G401 (cell line): ENCODE results near the gene HSPA8. TPM values are rescaled to one million over a fixed set of nuclear protein-coding genes. Genes with fewer than 3 reads are reported as not detected.
"Not testable (repeated sequence)": the region's sequence is repeated elsewhere in the genome, so short reads cannot be mapped to it uniquely, and the experiment has no call there.

ENCODE experiments used
- DNase-seq: peaks from one replicate; pipeline ENCODE4 v3.0.0-alpha.2; 2015; ENCODE audit warnings: low spot score
- in situ Hi-C: cut with HindIII; loops from 2 replicates; pipeline ENCODE4 v1.10.0; 2016; ENCODE audit warnings: low sequenced_read_pairs, mixed read lengths
- total RNA-seq: library from RNA; depleted of rRNA; stranded (reverse); fragments of >200 nt; shearing (Covaris generic); gene quantifications from 2 replicates; pipeline ENCODE4 v1.2.3, GENCODE V29; 2014

HSPA8 gene
- total RNA-seq, 1 experiment from 2014 or later, result 3,148 TPM

DNA sequence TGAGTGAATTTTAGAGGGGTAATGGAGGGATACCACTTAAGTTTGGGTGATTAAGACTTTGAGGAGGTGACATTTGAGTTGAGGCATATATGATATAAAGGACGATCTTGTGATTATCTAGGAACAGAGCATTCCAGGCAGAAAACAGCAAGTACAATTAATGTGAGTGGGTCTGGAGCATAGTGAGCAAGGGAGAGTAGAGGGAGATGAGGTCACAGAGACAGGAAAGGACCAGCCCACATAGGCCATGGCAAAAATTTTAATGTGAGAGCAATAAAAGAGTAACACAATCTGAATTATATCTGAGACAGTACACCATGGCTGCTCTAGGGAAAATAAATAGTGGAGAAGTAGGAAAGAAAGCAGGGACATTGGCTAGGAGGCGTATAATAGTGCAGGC lies 14.5 kb upstream of the HSPA8 start:
- DNase-seq, result no peak
- in situ Hi-C loops, result no loop called here

DNA sequence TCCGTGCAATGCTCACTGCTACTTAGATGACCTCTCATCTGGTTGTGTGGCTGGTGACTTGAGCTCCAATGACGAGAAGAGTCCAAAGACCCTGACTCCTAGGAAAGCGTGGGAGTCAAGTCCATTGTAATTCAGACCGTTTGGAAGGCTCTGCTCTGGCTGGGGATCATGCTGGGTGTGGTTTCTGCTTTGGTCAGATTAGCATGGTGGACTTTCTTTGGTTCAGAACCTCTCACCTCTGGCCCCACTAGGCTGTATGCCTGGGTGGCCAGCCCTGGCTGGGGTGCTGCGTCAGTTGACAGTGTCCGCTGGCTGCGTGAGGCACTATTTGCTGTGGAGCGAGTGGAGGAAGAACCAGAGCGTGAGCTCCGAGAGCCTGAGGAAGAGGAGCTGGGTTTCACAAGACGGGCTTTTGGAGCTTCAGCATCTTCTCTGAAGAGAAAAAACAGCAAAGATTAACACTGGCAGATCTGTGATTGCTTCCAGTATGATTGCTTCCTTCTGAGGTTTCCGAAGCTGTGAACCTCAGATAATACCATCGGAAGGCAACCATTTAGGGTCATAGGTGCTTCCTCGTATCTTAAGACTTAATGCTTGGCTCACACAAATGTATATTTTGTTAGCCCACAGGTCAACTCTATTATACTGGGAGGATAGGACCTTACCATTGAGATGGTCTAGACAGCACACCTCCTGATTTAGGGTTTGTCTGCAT lies 11.6 kb upstream of the HSPA8 start:
- in situ Hi-C loops, result no loop called here
- no peak for DNase-seq

DNA sequence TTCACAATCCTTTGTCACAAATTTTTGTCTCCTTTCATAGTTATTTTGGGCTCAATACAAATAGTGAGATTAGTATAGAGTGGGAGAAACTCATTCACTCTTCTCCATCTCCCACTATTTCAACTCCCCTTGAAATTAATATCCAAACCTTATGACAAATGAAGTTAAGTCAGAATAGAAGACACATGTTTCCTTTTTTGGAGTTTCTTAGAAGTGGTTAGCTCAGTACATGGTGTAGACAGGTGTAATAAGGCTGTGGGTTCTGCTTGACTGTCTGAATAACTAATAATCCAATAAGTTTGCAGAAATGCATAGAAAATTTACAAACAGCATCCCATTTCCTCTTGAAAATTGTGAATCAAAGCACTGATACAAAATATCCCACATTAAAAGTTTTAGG lies 10.8 kb upstream of the HSPA8 start:
- no peak for DNase-seq
- in situ Hi-C loops, result no loop called here

DNA sequence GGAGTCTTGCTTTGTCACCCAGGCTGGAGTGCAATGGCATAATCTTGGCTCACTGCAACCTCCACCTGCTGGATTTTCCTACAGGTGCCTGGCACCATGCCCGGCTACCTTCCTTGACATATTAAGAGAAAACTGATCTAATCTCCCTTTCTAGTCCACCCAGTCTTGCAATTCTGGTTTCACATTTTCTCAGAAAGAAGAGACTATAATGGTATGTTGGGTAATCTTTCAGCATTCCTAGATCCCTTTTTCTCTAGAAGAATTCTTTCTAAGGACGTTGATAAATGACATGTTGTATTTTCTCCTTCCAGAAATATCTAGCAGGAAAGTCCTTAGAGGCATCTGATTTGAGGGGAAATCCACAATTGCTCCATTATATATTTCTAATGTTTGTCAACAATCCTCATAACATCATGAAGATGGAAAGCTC lies 10.4 kb upstream of the HSPA8 start:
- in situ Hi-C loops, result no loop called here
- peak; percentile 74 for DNase-seq

GRCh38 chr11:123069908-123070821 lies 8.2 kb upstream of the HSPA8 start:
- no peak for DNase-seq
- in situ Hi-C loops, result no loop called here

DNA sequence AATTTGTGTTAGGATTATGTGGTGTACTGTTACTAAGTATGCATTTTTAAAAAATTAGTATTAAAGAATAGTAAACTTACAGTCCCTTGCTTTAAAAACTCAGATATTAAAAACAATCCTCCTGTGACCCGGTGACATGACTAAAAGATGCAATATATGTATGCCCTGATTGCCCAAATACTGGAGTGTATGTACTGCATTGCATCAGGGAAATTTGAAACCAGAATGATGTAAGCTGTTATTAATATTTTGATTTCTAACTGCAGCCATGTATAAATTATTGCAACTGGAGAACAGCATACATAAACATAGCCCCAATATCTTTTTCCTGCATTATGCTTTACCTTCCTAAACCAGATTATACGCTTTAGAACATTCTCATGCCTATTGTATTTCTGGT lies 3.7 kb upstream of the HSPA8 start:
- in situ Hi-C loops, result no loop called here
- DNase-seq, result no peak

- no peak for DNase-seq
- in situ Hi-C loops, result no loop called here
Measured at GRCh38 chr11:123063826-123064657, 2.1 kb upstream of the HSPA8 start.

DNA sequence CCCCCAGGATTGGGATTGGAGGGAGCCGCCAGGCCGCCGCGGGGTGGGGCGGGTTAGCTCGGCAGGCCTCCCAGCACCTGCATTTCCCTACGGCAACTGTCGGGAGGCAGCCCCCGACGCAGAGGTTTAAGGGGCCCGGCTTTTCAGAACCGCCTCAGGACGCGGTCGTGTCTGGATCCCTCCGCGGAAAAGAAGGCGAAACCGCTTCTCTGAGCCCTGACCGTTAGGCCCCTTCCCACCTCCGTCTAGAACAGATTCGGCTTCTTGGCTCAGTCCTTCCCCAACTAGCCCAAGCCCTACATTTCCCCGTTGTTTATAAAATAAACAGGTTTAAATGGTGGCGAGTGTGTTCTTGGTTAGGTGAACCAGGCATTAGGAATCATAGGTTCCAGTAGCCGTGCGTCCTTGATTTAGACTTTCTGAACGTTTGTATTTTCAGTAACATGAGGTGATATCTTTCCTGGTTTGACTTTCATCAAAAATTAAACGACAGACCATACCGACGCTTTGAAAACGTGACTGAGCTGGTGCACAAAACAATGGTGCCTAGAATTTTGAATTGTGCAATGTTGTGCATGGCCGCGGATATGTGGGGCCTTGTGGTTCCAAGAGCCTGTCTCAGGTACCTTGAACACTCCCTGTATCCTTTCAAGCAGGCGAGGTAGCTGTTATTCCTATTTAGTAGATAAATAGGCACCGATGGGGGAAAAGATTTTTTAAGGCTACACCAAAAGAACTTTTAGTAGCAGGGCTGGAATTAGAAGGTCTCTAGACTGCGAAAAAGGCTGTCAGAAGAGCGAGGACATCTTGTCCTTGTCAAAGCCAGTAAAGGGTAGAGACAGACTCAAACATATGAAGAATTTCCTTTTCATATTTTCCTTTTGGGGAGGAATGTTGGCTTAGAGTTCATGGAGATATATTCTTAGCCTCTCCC lies 1.2 kb upstream of the HSPA8 start:
- peak; percentile 68 for DNase-seq

GRCh38 chr11:123062158-123062891 lies 389 bp upstream of the HSPA8 start:
- DNase-seq, result peak; percentile 99
- in situ Hi-C loops, result no loop called here

More for the DNA sequence above, 1.2 kb upstream of the HSPA8 start:
- in situ Hi-C loops, result no loop called here

GRCh38 chr11:123060277-123061000 lies 1.5 kb downstream of the HSPA8 start:
- in situ Hi-C loops, result no loop called here
- peak; percentile 67 for DNase-seq

DNA sequence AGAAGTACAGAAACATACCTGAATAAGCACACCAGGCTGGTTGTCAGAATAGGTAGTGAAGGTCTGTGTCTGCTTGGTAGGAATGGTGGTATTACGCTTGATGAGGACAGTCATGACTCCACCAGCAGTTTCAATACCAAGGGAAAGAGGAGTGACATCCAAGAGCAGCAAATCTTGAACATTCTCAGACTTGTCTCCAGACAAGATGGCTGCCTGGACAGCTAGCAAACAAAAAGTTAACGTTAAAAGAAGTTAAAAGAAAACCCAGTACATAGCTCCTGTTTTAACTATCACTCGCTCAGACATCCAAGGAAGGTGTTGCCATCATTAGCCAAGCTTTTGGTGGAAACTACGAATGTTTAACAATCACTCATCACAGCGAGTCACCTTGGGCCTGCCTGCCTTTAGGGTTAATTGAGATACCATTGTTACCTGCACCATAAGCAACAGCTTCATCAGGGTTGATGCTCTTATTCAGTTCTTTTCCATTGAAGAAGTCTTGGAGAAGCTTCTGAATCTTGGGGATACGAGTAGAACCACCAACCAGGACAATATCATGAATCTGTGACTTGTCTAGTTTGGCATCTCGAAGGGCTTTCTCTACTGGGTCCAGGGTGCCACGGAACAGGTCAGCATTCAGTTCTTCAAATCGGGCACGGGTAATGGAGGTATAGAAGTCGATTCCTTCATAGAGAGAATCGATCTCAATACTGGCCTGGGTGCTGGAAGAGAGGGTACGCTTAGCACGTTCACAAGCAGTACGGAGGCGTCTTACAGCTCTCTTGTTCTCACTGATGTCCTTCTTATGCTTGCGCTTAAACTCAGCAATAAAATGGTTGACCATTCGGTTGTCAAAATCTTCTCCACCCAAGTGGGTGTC lies 2.7 kb downstream of the HSPA8 start:
- DNase-seq, in situ Hi-C loops: not testable (repeated sequence)

- in situ Hi-C loops, result no loop called here
- DNase-seq, result no peak
Measured at GRCh38 chr11:123057661-123058305, 4.2 kb downstream of the HSPA8 start.

DNA sequence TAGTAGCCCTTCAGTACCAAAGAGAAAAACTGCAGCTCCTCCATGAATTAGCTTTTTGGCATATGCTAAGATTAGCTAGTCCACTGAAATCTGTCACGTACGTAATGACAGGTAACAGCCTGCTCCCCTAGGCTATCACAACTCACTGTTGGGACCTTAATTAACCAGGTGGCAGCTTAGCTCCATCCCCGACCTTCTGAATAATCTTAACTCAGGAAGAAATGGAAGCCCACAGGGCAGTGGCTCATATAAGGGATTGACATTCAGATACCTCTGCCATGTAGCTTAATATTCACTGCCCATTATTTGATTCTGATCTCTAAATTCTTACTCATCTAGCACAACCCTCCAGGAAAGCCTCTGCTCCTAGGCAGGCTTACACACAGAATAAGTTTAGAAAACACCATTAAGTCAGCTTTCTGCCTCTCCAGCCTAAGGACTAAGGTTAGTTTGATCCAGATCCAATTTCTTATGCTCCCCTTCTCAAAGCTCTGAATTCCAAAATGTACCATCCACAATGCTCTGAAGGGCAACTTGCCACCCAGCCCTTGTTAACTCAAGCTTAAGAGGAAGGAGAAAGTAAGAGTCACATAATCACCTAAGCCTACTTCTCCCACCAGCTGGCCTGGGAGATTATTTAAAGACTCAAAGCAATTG lies 5.0 kb downstream of the HSPA8 start:
- in situ Hi-C loops, result no loop called here
- peak; percentile 49 for DNase-seq

DNA sequence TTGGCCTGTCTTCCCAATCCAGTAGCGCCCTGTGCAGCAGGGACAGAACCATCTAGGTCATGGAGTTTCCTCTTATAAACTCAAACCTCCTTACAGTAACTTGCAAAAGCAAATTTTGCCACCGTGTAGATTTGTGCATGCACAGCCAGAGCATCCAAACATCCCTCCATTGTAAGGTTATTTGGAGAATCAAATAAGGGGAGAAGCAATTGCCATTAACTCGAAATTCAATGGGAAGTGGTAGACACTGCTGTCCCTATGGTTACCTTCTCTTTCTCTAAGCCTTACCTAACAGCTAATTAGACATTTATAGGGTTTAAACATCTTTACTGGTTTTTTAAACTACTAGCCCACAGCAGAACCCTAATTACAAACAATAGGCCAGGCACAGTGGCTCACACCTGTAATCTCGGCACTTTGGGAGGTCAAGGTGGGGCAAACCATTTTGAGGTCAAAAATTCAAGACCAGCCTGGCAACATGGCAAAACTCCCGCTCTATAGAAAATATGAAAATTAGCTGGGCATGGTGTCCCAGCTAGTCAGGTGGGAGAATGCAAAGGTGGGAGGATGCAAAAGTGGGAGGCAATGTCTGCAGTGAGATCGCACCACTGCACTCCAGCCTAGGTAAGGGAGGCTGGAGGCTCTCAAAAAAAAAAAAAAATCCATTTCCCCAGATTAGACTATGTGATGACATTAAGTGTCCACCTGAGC lies 6.6 kb downstream of the HSPA8 start:
- in situ Hi-C loops, result no loop called here
- peak; percentile 56 for DNase-seq
